HG03103 (cell line): ENCODE measurements around the gene DDX54.

ENCODE experiments used
- ATAC-seq: cut with Tn5 transposase; IDR thresholded peaks from one replicate; pipeline ENCODE4 v1.9.1; 2021; ENCODE audit warnings: low read depth; ENCODE audit not compliant: unreplicated experiment

The DDX54 gene

GRCh38 chr12:113191227-113191626, 5.9 kb upstream of the DDX54 start:
- ATAC-seq, result no peak

- ATAC-seq, result no peak
These were observed 5.5 kb upstream of the DDX54 start for GRCh38 chr12:113190761-113191160.

- ATAC-seq, result no peak
These were observed 4.1 kb upstream of the DDX54 start for GRCh38 chr12:113189361-113189760.

GRCh38 chr12:113186666-113187325, 1.5 kb upstream of the DDX54 start:
- ATAC-seq, result no peak

- no peak for ATAC-seq
These were observed 721 bp upstream of the DDX54 start for GRCh38 chr12:113186033-113186365.

- ATAC-seq, result peak; percentile 72
These were observed 438 bp downstream of the DDX54 start for GRCh38 chr12:113184900-113185179.

GRCh38 chr12:113184098-113184899, 979 bp downstream of the DDX54 start:
- peak; percentile 31 for ATAC-seq

GRCh38 chr12:113183030-113183589, 2.2 kb downstream of the DDX54 start:
- no peak for ATAC-seq

- ATAC-seq, result no peak
These were observed 3.3 kb downstream of the DDX54 start for GRCh38 chr12:113181975-113182374.

- ATAC-seq, result no peak
These were observed 4.9 kb downstream of the DDX54 start for GRCh38 chr12:113180333-113180732.

GRCh38 chr12:113179023-113179422, 6.3 kb downstream of the DDX54 start:
- ATAC-seq, result no peak

GRCh38 chr12:113174461-113175384, 10.6 kb downstream of the DDX54 start:
- ATAC-seq, result no peak

- no peak for ATAC-seq
These were observed 12.1 kb downstream of the DDX54 start for GRCh38 chr12:113173081-113173698.

GRCh38 chr12:113172185-113172584, 13.1 kb downstream of the DDX54 start:
- no peak for ATAC-seq

- no peak for ATAC-seq
These were observed 13.7 kb downstream of the DDX54 start for GRCh38 chr12:113171543-113171942.

- ATAC-seq, result no peak
These were observed 14.4 kb downstream of the DDX54 start for GRCh38 chr12:113170926-113171325.

- ATAC-seq, result no peak
These were observed 14.8 kb downstream of the DDX54 start for GRCh38 chr12:113170457-113170856.

- no peak for ATAC-seq
These were observed 15.6 kb downstream of the DDX54 start for GRCh38 chr12:113169697-113170096.

GRCh38 chr12:113167868-113168267, 17.4 kb downstream of the DDX54 start:
- ATAC-seq, result no peak
